Measurements from ENCODE around the gene MGLL.
A peak's percentile ranks its signal among the peaks of the same experiment; 100 is the strongest.

MGLL gene

DNA sequence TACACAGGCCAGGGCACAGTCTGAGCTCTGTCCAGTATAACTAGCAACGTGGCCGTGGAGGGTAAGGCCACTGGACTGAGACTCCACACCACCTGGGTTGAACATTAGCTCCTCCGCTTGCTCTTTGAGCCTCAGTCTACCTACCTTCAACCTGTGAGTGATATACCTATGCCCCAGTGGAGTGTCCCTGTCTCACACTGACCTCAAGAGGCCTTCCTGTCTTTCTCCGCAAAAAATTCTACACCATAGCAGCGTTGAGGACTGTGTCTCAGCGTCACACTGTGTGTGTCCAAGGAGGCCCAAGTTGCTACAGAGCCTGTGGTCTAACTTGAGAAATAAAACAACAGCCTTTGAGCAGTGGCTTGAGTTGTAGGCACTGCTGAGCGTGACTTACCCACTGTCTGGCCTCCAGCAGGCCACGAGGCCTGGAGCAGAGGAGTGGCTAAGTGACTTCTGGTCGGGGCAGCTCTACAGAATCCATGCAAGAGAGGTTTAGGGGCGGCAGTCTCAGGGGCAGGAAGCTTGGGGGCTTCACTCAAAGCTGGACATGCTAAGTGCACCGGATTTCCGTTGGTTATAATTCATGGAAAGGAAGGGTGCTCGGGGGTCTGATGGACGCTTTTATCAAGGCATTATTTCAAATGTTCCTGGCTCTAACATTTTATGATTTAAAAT lies 2.0 kb upstream of the MGLL start:
- no peak overlapping the region for H3K9ac ChIP-seq (ENCODE audit: low read length)
- no peaks in the 10 kb centered on the region for H3K27me3 ChIP-seq (ENCODE audit: low read depth, low read length)
- H3K9me3 ChIP-seq (ENCODE audit: insufficient read depth, low read length), result peaks cover 10% of the 10 kb centered on the region
- no peak overlapping the region for H3K4me3 ChIP-seq (ENCODE audit: low read length)
- no peak overlapping the region for H2AFZ ChIP-seq (ENCODE audit: low read depth, low read length)
- peaks cover 29% of the 10 kb centered on the region for H3K36me3 ChIP-seq (replicated peaks; ENCODE audit: low read depth, low read length)
- H3K79me2 ChIP-seq (ENCODE audit: low read length), result peaks cover 33% of the 10 kb centered on the region
- H3K4me1 ChIP-seq (ENCODE audit: low read length), result peaks cover 34% of the 10 kb centered on the region
- H4K20me1 ChIP-seq (ENCODE audit: insufficient read depth, low read length), result no peaks in the 10 kb centered on the region
- no peak overlapping the region for H3K27ac ChIP-seq (ENCODE audit: low read length)
- no peak overlapping the region for H3K4me2 ChIP-seq (ENCODE audit: low read length)
- TF ChIP-seq, protein P1, sequence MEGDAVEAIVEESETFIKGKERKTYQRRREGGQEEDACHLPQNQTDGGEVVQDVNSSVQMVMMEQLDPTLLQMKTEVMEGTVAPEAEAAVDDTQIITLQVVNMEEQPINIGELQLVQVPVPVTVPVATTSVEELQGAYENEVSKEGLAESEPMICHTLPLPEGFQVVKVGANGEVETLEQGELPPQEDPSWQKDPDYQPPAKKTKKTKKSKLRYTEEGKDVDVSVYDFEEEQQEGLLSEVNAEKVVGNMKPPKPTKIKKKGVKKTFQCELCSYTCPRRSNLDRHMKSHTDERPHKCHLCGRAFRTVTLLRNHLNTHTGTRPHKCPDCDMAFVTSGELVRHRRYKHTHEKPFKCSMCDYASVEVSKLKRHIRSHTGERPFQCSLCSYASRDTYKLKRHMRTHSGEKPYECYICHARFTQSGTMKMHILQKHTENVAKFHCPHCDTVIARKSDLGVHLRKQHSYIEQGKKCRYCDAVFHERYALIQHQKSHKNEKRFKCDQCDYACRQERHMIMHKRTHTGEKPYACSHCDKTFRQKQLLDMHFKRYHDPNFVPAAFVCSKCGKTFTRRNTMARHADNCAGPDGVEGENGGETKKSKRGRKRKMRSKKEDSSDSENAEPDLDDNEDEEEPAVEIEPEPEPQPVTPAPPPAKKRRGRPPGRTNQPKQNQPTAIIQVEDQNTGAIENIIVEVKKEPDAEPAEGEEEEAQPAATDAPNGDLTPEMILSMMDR (IDR thresholded peaks at IDR 0.05; ENCODE audit: low read depth, low read length), result no peak

DNA sequence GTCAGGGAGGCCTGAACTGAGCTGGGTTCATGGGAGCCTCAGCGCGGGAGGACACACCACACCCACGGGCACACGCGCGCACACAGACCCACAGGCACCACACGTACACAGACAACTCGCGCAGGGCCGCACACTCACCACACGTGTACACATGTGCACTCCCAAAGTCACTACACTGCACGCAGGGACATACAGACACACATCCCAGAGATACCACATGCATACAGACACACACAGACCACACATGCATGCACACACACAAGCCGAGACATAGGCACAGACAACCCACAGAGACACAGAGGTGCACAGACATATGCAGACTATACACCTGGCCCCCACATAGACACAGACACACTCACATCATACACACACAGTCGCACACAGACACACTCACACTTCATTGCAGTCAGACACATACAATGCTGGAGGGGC lies 1.1 kb upstream of the MGLL start:
- Histone ChIP-seq H3K4me1 (ENCODE audit: low read length) (peaks cover 37% of the 10 kb centered on the region), H3K27ac (ENCODE audit: low read length) (peak overlapping the region; percentile 28; the same call in 1 of the 2 replicates), H3K36me3 (replicated peaks; ENCODE audit: low read depth, low read length) (peaks cover 29% of the 10 kb centered on the region), H3K4me3 (ENCODE audit: low read length) (peak overlapping the region; percentile 83), H4K20me1 (ENCODE audit: insufficient read depth, low read length) (no peaks in the 10 kb centered on the region), H3K27me3 (ENCODE audit: low read depth, low read length) (no peaks in the 10 kb centered on the region), H3K9ac (ENCODE audit: low read length) (peak overlapping the region; percentile 91), H2AFZ (ENCODE audit: low read depth, low read length) (peak overlapping the region; percentile 60; the same call in 1 of the 2 replicates), H3K79me2 (ENCODE audit: low read length) (peaks cover 42% of the 10 kb centered on the region), H3K9me3 (ENCODE audit: insufficient read depth, low read length) (peaks cover 2% of the 10 kb centered on the region), H3K4me2 (ENCODE audit: low read length) (peak overlapping the region; percentile 96)
- TF ChIP-seq, protein P1 (IDR thresholded peaks at IDR 0.05; ENCODE audit: low read depth, low read length), result no peak
- TF ChIP-seq EZH2phosphoT487 (IDR thresholded peaks at IDR 0.05; ENCODE audit: low read depth), result no peak

DNA sequence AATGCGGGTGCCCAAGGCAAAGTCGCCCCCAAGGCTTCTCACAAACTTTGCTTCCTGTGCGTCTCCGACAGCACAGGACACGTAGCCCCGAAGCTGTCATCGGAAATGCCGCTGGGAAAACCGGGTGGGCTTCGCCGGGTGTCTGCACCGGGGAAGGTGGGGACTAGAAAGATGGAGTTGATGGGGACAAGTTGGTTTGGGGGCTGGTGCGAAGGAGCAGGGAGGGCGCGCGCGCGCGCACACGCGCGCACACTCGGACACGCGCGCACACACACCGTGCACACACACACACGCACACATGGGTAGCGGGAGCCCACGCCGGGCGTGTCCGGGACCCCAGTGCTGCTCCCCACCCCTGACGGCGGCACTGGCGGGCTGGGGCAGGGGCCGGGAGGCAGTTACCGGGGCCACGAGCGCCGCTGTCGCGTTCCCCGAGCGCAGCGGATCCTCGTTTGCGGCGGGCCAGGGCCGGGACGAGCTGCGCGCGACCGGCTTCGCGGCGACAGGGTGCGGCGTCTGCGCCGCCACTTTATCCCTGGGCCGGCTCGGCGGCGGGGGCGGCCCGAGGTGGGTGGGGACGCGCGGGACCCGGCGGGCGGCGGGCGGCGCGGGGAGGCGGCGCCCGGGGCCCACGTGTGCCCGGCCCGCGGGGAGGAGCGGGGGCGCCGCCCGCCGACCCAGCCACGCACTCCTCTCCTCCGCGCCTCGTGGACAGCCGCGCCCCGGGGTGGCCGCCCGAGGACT lies 539 bp upstream of the MGLL start:
- peak overlapping the region; percentile 60; the same call in 1 of the 2 replicates for H2AFZ ChIP-seq (ENCODE audit: low read depth, low read length)
- peak overlapping the region; percentile 91 for H3K9ac ChIP-seq (ENCODE audit: low read length)
- H3K4me3 ChIP-seq (ENCODE audit: low read length), result peak overlapping the region; percentile 83

More for the DNA sequence above, 539 bp upstream of the MGLL start:
- Histone ChIP-seq H3K27ac (ENCODE audit: low read length) (peak overlapping the region; percentile 85), H3K4me1 (ENCODE audit: low read length) (peaks cover 37% of the 10 kb centered on the region), H3K27me3 (ENCODE audit: low read depth, low read length) (no peaks in the 10 kb centered on the region), H3K9me3 (ENCODE audit: insufficient read depth, low read length) (no peaks in the 10 kb centered on the region; the same call in 1 of the 2 replicates), H3K4me2 (ENCODE audit: low read length) (peak overlapping the region; percentile 96), H3K36me3 (replicated peaks; ENCODE audit: low read depth, low read length) (peaks cover 31% of the 10 kb centered on the region), H4K20me1 (ENCODE audit: insufficient read depth, low read length) (no peaks in the 10 kb centered on the region), H3K79me2 (ENCODE audit: low read length) (peaks cover 48% of the 10 kb centered on the region)
- TF ChIP-seq, protein P1 (IDR thresholded peaks at IDR 0.05; ENCODE audit: low read depth, low read length), result peak; percentile 28
- no peak for TF ChIP-seq EZH2phosphoT487 (IDR thresholded peaks at IDR 0.05; ENCODE audit: low read depth)

All from OCI-LY3 (cell line).